NT2/D1 (cell line): ENCODE results near the gene CORO1C.

Source experiments
- YY1 ChIP-seq: IDR thresholded peaks from 2 replicates; pipeline ENCODE4 v1.6.1; 2011; ENCODE audit not compliant: insufficient read length, insufficient read depth
- ZNF274 ChIP-seq: IDR thresholded peaks from 2 replicates; pipeline ENCODE4 v1.6.1; 2011; ENCODE audit warnings: mild to moderate bottlenecking, low read depth, low read length

GRCh38 chr12:108711489-108712164 is 19.7 kb downstream of the CORO1C start:
- TF ChIP-seq ZNF274 (no peak), YY1 (no peak)
